ENCODE results near the gene ENO2.

DNA sequence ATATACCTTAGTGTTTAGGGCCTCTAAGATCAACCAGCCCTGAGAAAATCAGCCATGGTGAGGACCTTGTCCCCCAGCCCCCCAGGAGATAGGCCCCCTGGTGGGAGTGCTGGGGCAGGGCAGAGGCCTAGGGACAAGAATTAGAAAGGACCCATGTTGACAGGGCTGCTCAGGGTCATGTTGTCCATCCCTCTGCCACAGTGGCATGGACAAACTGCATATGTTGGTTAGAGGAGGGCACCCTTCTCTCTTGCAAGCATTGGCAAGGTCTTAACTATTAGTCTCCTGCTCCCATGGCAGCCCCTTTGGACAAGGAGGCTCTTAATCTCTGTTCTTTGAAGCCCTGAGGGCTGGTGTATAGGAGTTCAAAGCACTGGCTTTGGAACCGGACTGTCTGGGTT, 36.0 kb downstream of the ENO2 start:
- TF ChIP-seq POLR2A (IDR thresholded peaks at IDR 0.05; ENCODE audit: low read depth, low read length) (no peak), POLR2AphosphoS5 (IDR thresholded peaks at IDR 0.05; ENCODE audit: low read depth, low read length) (no peak)
